HCT116 (cell line): Measurements from ENCODE around the gene RILPL2.

Experiments used
- CEBPB ChIP-seq: IDR thresholded peaks from 2 replicates; pipeline ENCODE4 v1.6.1; 2012; ENCODE audit warnings: low read depth
- EZH2 ChIP-seq: fragments of 200-600 bp; sonication (generic); IDR thresholded peaks from 2 replicates; pipeline ENCODE4 v1.6.1; 2017; ENCODE audit warnings: antibody characterized with exemption, mixed run types
- EZH2phosphoT487 ChIP-seq: fragments of 200-600 bp; IDR thresholded peaks from 2 replicates; pipeline ENCODE4 v1.6.1; 2018; ENCODE audit warnings: antibody characterized with exemption, borderline replicate concordance
- POLR2A ChIP-seq: IDR thresholded peaks from 2 replicates; pipeline ENCODE4 v1.7.0; 2011; ENCODE audit warnings: borderline replicate concordance; ENCODE audit not compliant: insufficient read depth, insufficient read length; ENCODE audit errors: extremely low read depth
- POLR2AphosphoS5 ChIP-seq: IDR thresholded peaks from 2 replicates; pipeline ENCODE4 v1.6.1; 2011; ENCODE audit warnings: mild to moderate bottlenecking, low read depth, low read length, moderate library complexity
- RAD21 ChIP-seq: IDR thresholded peaks from 2 replicates; pipeline ENCODE4 v1.6.1; 2012; ENCODE audit warnings: low read depth, mild to moderate bottlenecking
- SIN3A ChIP-seq: IDR thresholded peaks from 2 replicates; pipeline ENCODE4 v1.6.1; 2012; ENCODE audit warnings: low read depth
- SRF ChIP-seq: IDR thresholded peaks from 2 replicates; pipeline ENCODE4 v1.6.1; 2012; ENCODE audit warnings: low read depth
- ZNF274 ChIP-seq: fragments of 200-500 bp; sonication (Bioruptor generic); IDR thresholded peaks from 2 replicates; pipeline ENCODE4 v1.6.1; 2014; ENCODE audit warnings: mild to moderate bottlenecking, low read depth, low read length, inconsistent platforms
- TF ChIP-seq, protein P1 (sequence below), 3 experiments: fragments of 200-600 bp in 1 of 3; sonication (generic) in 1 of 3; IDR thresholded peaks in 2 of 3; conservative IDR thresholded peaks in 1 of 3; 2 replicates each; pipeline ENCODE4 v1.5.1; 2012 to 2017; ENCODE audit warnings: low read depth in 2 of 3, low read length in 2 of 3, antibody characterized with exemption in 1 of 3, borderline replicate concordance in 1 of 3, control low read depth in 1 of 3, mild to moderate bottlenecking in 1 of 3, mixed read lengths in 1 of 3, mixed run types in 1 of 3, moderate library complexity in 1 of 3; ENCODE audit not compliant: insufficient read depth in 1 of 3
- TF ChIP-seq, protein P2 (sequence below): IDR thresholded peaks from 2 replicates; pipeline ENCODE4 v1.6.1; 2012; ENCODE audit warnings: low read depth
- TF ChIP-seq, protein P3 (sequence below): IDR thresholded peaks from 2 replicates; pipeline ENCODE4 v1.6.1; 2012
- TF ChIP-seq, protein P4 (sequence below): IDR thresholded peaks from 2 replicates; pipeline ENCODE4 v1.6.1; 2012

DNA sequence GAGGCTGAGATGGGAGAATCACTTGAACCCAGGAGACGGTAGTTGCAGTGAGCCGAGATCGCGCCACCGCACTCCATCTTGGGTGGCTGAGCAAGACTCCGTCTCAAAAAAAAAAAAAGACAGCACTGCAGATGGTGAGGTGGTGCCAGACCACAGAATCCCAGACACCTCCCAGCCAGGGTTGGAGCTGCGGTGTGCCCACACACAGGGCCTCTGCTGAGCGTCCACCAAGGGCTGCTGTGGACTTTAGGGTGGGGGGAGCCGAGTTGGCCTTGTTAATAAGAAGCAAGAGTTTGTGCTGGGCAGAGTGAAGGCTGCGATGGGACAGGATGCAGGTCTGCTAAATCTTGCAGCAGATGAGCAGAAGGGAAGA, 38.3 kb downstream of the RILPL2 start:
- no peak for TF ChIP-seq POLR2A
- TF ChIP-seq, protein P1, sequence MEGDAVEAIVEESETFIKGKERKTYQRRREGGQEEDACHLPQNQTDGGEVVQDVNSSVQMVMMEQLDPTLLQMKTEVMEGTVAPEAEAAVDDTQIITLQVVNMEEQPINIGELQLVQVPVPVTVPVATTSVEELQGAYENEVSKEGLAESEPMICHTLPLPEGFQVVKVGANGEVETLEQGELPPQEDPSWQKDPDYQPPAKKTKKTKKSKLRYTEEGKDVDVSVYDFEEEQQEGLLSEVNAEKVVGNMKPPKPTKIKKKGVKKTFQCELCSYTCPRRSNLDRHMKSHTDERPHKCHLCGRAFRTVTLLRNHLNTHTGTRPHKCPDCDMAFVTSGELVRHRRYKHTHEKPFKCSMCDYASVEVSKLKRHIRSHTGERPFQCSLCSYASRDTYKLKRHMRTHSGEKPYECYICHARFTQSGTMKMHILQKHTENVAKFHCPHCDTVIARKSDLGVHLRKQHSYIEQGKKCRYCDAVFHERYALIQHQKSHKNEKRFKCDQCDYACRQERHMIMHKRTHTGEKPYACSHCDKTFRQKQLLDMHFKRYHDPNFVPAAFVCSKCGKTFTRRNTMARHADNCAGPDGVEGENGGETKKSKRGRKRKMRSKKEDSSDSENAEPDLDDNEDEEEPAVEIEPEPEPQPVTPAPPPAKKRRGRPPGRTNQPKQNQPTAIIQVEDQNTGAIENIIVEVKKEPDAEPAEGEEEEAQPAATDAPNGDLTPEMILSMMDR (IDR thresholded peaks at IDR 0.05 in 2 of 3, conservative IDR thresholded peaks at IDR 0.05 in 1 of 3; ENCODE audit: borderline replicate concordance in 1 of 3, insufficient read depth in 1 of 3, low read depth in 2 of 3, low read length in 2 of 3) = no peak
- TF ChIP-seq, protein P2, sequence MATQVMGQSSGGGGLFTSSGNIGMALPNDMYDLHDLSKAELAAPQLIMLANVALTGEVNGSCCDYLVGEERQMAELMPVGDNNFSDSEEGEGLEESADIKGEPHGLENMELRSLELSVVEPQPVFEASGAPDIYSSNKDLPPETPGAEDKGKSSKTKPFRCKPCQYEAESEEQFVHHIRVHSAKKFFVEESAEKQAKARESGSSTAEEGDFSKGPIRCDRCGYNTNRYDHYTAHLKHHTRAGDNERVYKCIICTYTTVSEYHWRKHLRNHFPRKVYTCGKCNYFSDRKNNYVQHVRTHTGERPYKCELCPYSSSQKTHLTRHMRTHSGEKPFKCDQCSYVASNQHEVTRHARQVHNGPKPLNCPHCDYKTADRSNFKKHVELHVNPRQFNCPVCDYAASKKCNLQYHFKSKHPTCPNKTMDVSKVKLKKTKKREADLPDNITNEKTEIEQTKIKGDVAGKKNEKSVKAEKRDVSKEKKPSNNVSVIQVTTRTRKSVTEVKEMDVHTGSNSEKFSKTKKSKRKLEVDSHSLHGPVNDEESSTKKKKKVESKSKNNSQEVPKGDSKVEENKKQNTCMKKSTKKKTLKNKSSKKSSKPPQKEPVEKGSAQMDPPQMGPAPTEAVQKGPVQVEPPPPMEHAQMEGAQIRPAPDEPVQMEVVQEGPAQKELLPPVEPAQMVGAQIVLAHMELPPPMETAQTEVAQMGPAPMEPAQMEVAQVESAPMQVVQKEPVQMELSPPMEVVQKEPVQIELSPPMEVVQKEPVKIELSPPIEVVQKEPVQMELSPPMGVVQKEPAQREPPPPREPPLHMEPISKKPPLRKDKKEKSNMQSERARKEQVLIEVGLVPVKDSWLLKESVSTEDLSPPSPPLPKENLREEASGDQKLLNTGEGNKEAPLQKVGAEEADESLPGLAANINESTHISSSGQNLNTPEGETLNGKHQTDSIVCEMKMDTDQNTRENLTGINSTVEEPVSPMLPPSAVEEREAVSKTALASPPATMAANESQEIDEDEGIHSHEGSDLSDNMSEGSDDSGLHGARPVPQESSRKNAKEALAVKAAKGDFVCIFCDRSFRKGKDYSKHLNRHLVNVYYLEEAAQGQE = no peak
- TF ChIP-seq, protein P3, sequence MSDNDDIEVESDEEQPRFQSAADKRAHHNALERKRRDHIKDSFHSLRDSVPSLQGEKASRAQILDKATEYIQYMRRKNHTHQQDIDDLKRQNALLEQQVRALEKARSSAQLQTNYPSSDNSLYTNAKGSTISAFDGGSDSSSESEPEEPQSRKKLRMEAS = no peak
- no peak for TF ChIP-seq EZH2
- no peak for TF ChIP-seq CEBPB
- TF ChIP-seq RAD21 = no peak
- TF ChIP-seq, protein P4, sequence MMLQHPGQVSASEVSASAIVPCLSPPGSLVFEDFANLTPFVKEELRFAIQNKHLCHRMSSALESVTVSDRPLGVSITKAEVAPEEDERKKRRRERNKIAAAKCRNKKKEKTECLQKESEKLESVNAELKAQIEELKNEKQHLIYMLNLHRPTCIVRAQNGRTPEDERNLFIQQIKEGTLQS = no peak
- no peak for TF ChIP-seq POLR2AphosphoS5
- no peak for TF ChIP-seq EZH2phosphoT487
- TF ChIP-seq ZNF274 = no peak
- no peak for TF ChIP-seq SIN3A
- no peak for TF ChIP-seq SRF
